GM13976 (cell line): ENCODE measurements around the gene GPC6.

Experiments
- DNase-seq: peaks from one replicate; pipeline ENCODE4 v3.0.0; 2012; ENCODE audit warnings: low spot score
- in situ Hi-C: fragments of 300-500 bp; cut with MboI; formaldehyde crosslinking; loops from one replicate; pipeline ENCODE4 v1.12.0; 2022; ENCODE audit warnings: low sequenced_read_pairs, mixed read lengths, inconsistent platforms; ENCODE audit not compliant: unreplicated experiment
- TF ChIP-seq, protein P1 (sequence below): IDR thresholded peaks from 2 replicates; pipeline ENCODE4 v1.5.1; 2012; ENCODE audit warnings: borderline replicate concordance, mild to moderate bottlenecking; ENCODE audit not compliant: insufficient read depth; ENCODE audit errors: extremely low read depth, missing control alignments, control extremely low read depth

Gene GPC6

DNA sequence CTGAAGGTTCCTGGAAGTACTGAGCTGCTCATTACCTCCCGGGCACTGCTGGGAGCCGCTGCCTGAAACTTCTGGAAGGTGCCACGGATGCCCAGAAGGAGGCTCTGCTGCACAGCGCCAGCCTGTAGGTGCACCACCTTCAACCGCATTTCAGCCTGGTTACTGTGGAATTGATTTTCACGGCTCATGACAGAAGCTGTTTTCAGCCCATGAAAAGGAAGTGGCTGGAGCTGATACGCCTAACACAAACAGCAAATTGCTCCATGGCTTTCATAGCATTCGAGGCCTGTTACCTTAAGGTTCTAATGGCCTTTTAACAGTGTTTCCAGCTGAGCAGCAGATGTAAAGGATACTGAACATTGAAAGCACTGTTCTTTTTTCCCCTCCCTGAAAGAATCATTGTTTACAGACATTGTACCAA is 22.0 kb downstream of the GPC6 start:
- TF ChIP-seq, protein P1, sequence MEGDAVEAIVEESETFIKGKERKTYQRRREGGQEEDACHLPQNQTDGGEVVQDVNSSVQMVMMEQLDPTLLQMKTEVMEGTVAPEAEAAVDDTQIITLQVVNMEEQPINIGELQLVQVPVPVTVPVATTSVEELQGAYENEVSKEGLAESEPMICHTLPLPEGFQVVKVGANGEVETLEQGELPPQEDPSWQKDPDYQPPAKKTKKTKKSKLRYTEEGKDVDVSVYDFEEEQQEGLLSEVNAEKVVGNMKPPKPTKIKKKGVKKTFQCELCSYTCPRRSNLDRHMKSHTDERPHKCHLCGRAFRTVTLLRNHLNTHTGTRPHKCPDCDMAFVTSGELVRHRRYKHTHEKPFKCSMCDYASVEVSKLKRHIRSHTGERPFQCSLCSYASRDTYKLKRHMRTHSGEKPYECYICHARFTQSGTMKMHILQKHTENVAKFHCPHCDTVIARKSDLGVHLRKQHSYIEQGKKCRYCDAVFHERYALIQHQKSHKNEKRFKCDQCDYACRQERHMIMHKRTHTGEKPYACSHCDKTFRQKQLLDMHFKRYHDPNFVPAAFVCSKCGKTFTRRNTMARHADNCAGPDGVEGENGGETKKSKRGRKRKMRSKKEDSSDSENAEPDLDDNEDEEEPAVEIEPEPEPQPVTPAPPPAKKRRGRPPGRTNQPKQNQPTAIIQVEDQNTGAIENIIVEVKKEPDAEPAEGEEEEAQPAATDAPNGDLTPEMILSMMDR = no peak
- in situ Hi-C loops = no loop called here
- no peak for DNase-seq

DNA sequence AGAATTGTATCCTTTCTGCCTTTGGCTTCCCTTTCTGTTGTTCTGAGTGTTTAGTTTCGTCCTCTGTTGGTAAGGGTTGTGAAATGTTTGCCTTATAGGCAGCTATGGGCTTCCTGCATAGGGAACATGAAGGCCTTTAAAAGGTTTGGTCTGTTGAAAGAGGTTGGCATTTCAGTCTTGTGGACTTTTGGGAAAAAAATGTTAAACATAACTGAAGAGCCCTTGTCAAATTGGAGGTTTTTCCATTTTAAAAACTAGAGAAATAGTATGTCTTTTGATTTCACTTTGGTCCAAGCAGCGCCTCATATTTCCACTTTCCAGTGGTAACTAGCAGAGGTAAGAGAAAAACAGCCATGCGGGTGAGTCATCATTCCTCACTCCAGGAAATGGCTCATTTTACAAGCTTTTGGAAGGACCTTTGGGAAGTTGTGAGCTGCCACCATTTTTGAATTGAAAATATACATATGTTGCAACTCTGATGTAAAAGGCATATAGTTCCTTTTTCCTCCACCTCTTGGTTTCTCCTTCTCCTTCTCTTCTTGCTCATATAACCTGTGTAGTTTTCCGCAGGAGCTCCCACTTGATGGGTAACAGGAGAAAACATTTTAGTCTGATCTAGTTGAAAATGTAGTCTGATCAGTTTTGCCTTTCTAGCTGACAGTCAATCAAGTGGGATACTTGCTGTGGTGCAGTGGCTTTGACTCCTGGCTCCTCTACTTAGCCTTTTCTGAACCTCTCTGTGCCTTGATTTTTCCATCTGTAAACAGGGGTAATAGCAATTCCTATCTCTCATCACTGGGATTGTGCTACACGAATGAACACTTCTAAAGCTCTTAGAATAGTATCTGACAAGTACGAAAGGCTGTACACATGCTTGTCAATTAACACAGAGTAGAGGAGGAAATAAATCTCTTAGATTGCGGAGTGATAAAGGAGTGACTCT is 23.0 kb downstream of the GPC6 start:
- in situ Hi-C loops = no loop called here
- DNase-seq = no peak
- TF ChIP-seq, protein P1 = no peak

DNA sequence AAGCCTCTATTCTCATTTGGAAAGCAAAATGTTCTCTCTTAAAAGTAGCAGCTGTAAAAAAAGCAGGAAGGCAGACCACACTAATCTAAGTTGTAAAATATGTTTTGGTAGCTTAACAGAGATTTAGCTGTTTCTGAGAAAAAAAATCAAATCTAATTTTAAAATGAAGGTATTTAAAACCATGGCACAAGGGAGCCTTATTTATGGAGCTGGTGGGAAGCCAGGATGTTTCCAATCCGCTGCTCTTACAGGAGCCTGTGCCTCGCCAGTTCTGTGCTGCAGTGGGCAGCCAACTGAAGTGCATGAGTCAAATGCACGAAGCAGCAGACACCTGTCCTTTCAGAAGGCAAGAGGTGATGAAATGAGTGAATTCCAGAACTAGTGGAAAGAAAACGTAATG is 28.2 kb downstream of the GPC6 start:
- TF ChIP-seq, protein P1 = no peak
- in situ Hi-C loops = no loop called here
- no peak for DNase-seq

DNA sequence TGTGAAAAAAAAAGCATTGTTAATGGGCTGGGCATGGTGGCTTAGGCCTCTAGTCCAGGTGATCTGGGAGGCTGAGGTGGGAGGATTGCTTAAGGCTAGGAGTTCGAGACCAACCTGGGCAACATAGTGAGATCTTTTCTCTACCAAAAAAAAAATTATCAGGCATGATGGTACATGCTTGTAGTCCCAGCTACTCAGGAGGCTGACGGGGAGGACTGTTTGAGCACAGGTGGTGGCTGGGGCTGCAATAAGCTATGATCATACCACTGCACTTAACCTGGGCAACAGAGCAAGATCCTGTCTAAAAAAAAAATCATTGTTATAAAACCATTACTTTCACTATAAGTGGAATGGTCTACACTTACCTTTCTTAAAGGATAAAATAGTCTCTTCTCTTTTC is 30.4 kb downstream of the GPC6 start:
- no peak for DNase-seq
- TF ChIP-seq, protein P1 = no peak
- in situ Hi-C loops = no loop called here

DNA sequence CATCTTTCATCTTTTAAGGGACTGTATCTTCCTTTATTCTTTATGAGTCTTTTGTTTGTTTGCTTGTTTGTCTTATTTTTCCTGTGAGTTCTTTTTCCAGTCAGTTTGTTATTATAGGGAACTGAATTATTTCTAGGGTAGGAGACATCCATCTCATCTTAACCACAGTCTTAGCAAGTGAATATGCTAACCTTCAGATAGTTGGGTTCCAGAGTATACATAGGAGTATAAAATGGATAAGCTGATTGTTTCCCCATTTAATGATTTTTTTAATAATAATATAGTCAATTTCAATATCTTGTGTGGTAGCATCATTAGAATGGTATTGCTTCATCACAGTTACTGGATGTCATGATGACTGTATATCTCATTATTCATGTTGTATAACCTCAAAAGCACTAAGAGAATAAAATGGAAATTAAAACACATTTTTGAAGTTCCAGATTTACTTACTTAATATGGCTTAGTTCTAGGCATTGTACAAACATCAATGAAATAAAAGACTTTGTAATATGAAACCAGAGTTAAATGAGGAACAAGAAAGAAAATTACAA is 33.0 kb downstream of the GPC6 start:
- in situ Hi-C loops = no loop called here
- DNase-seq = no peak
- TF ChIP-seq, protein P1 = no peak

DNA sequence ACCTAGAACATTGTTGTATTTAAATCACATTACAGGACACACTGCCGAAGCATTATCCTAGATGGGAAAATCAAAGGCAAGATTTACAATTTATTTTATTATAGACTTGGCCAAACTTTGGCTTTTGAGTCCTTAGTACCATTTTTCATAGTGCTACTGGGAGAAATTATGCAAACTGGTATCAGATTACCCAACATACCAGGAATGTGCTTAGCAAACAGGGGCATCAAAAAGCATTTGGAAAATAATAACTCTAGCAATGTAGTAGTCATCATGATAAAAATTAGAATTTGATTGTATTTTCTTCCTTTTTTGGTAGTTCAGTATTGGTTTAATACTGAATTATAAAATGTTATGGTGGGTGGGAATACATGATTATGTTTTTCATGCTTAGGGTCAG is 34.0 kb downstream of the GPC6 start:
- in situ Hi-C loops = no loop called here

More for the DNA sequence above, 34.0 kb downstream of the GPC6 start:
- TF ChIP-seq, protein P1 = no peak
- no peak for DNase-seq
